ENCODE measurements around the gene HLF. TPM values are rescaled to one million over a fixed set of nuclear protein-coding genes. Genes with fewer than 3 reads are reported as not detected.

The HLF gene
- total RNA-seq, 2 donors from 2014 or later: 26.5 to 34.9 TPM

GRCh38 chr17:55340176-55340575 is 75.4 kb downstream of the HLF start:
- no peak overlapping the region for H3K27ac ChIP-seq
- H3K9me3 ChIP-seq: no peaks in the 10 kb centered on the region
- intact Hi-C loops (cut with DNase I): loop anchor here (10.0 kb wide), 2 partner anchors 75 to 285 kb away; partner anchors contain the start of gene HLF
- H3K4me1 ChIP-seq (replicated peaks): no peaks in the 10 kb centered on the region
- DNase-seq (ENCODE audit: low spot score): no peak
- H3K4me3 ChIP-seq: no peak overlapping the region
- no peaks in the 10 kb centered on the region for H3K27me3 ChIP-seq (replicated peaks; ENCODE audit: insufficient read depth)
- H3K36me3 ChIP-seq: no peaks in the 10 kb centered on the region
- whole genome bisulfite sequencing: 77% methylated on average over 3 of the region's 3 CpGs
- TF ChIP-seq CTCF (IDR thresholded peaks at IDR 0.05) (no peak), POLR2A (IDR thresholded peaks at IDR 0.05) (no peak), POLR2AphosphoS5 (IDR thresholded peaks at IDR 0.05) (no peak)

DNA sequence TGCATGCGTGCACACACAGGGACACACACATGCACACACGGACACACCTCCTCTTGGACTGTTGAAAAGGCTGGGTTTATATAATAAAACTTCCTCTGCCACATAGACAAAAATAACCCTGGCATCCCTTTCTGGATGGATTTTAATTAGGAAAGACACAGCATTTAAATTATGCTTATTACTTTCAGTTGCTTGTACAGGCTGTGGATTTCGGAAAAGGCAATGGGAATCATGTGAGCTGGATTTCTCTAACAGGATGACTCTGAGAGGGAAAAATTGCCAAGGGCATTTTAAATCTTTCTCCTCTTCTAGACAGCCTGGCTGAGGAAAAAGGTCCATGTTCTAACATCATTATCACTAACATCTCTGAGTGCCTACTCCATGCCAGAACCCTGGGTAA is 75.9 kb downstream of the HLF start:
- Histone ChIP-seq H3K27me3 (replicated peaks; ENCODE audit: insufficient read depth) (no peaks in the 10 kb centered on the region), H3K9me3 (no peaks in the 10 kb centered on the region), H3K36me3 (no peaks in the 10 kb centered on the region), H3K4me1 (replicated peaks) (no peaks in the 10 kb centered on the region), H3K4me3 (no peak overlapping the region), H3K27ac (no peak overlapping the region)
- WGBS: 57% methylated on average over 3 of the region's 3 CpGs
- intact Hi-C loops (cut with DNase I): loop anchor here (10.0 kb wide), 2 partner anchors 76 to 286 kb away; partner anchors contain the start of gene HLF
- TF ChIP-seq POLR2A (IDR thresholded peaks at IDR 0.05): no peak
- TF ChIP-seq CTCF (IDR thresholded peaks at IDR 0.05): no peak
- TF ChIP-seq POLR2AphosphoS5 (IDR thresholded peaks at IDR 0.05): no peak
- DNase-seq (ENCODE audit: low spot score): no peak

GRCh38 chr17:55341432-55341831 is 76.7 kb downstream of the HLF start:
- no peak for TF ChIP-seq POLR2AphosphoS5 (IDR thresholded peaks at IDR 0.05)
- TF ChIP-seq POLR2A (IDR thresholded peaks at IDR 0.05): no peak
- TF ChIP-seq CTCF (IDR thresholded peaks at IDR 0.05): no peak
- no peaks in the 10 kb centered on the region for H3K4me1 ChIP-seq (replicated peaks)
- intact Hi-C loops (cut with DNase I): loop anchor here (10.0 kb wide), 2 partner anchors 77 to 287 kb away; partner anchors contain the start of gene HLF
- no peak overlapping the region for H3K4me3 ChIP-seq
- no peaks in the 10 kb centered on the region for H3K9me3 ChIP-seq
- H3K27me3 ChIP-seq (replicated peaks; ENCODE audit: insufficient read depth): no peaks in the 10 kb centered on the region
- DNase-seq (ENCODE audit: low spot score): no peak
- no peaks in the 10 kb centered on the region for H3K36me3 ChIP-seq
- 90% methylated on average over 5 of the region's 5 CpGs for WGBS
- no peak overlapping the region for H3K27ac ChIP-seq

GRCh38 chr17:55342800-55343585 is 78.2 kb downstream of the HLF start:
- Histone ChIP-seq H3K36me3 (no peaks in the 10 kb centered on the region), H3K4me1 (replicated peaks) (no peaks in the 10 kb centered on the region), H3K9me3 (no peaks in the 10 kb centered on the region), H3K27ac (no peak overlapping the region), H3K27me3 (replicated peaks; ENCODE audit: insufficient read depth) (no peaks in the 10 kb centered on the region), H3K4me3 (no peak overlapping the region)
- no peak for TF ChIP-seq CTCF (IDR thresholded peaks at IDR 0.05)
- TF ChIP-seq POLR2A (IDR thresholded peaks at IDR 0.05): no peak
- TF ChIP-seq POLR2AphosphoS5 (IDR thresholded peaks at IDR 0.05): no peak
- DNase-seq (ENCODE audit: low spot score): no peak
- intact Hi-C loops (cut with DNase I): loop anchor here (10.0 kb wide), 2 partner anchors 78 to 288 kb away; partner anchors contain the start of gene HLF
- WGBS: 91% methylated on average over 6 of the region's 6 CpGs
